Sigmoid colon (tissue), 7 donors: ENCODE measurements around the gene BIN2. TPM values are rescaled to one million over a fixed set of nuclear protein-coding genes. Genes with fewer than 3 reads are reported as not detected.

Experiments
- DNase-seq: peaks from one replicate; pipeline ENCODE4 v3.0.0-alpha.2; 2019
- H3K27ac ChIP-seq, 4 donors: fragments of 200-600 bp; sonication (generic); one replicate each; pipeline ENCODE4 v1.5.1; 2016 to 2019; ENCODE audit warnings: mild to moderate bottlenecking in 1 of 4
- H3K27me3 ChIP-seq, 3 donors: fragments of 200-600 bp; sonication (generic); one replicate each; pipeline ENCODE4 v1.5.1; 2019; ENCODE audit warnings: mild to moderate bottlenecking in 1 of 3
- H3K36me3 ChIP-seq, 4 donors: fragments of 200-600 bp; sonication (generic); one replicate each; pipeline ENCODE4 v1.5.1; 2016 to 2019
- H3K4me1 ChIP-seq, 4 donors: fragments of 200-600 bp; sonication (generic); one replicate each; pipeline ENCODE4 v1.5.1; 2017 to 2019
- H3K4me3 ChIP-seq, 4 donors: fragments of 200-600 bp; sonication (generic); one replicate each; pipeline ENCODE4 v1.5.1; 2017 to 2019; ENCODE audit warnings: mild to moderate bottlenecking in 2 of 4, moderate library complexity in 1 of 4
- H3K9me3 ChIP-seq, 4 donors: fragments of 200-600 bp in 3 of 4; sonication (generic) in 3 of 4; one replicate each; pipeline versions ENCODE4 v1.5.1 to v1.6.1; 2013 to 2019
- CTCF ChIP-seq, 4 experiments: fragments of 450-650 bp in 3 of 4; fragments of 200-600 bp in 1 of 4; IDR thresholded peaks; one replicate each; pipeline ENCODE4 v1.5.1; 2016 to 2019; ENCODE audit warnings: antibody characterized with exemption in 4 of 4, mild to moderate bottlenecking in 3 of 4, moderate library complexity in 2 of 4
- EP300 ChIP-seq, 4 donors: sonication (generic); formaldehyde crosslinking; IDR thresholded peaks; one replicate each; pipeline ENCODE4 v1.6.1; 2017; ENCODE audit warnings: antibody characterized with exemption in 4 of 4
- POLR2A ChIP-seq, 2 donors: fragments of 450-650 bp; IDR thresholded peaks; one replicate each; pipeline ENCODE4 v1.6.1; 2016; ENCODE audit warnings: antibody characterized with exemption in 2 of 2, mild to moderate bottlenecking in 2 of 2, moderate library complexity in 2 of 2
- POLR2AphosphoS5 ChIP-seq, 4 donors: sonication (generic); formaldehyde crosslinking; IDR thresholded peaks; one replicate each; pipeline ENCODE4 v1.6.1; 2017; ENCODE audit warnings: antibody characterized with exemption in 4 of 4
- WGBS, 2 donors: extraction: QIAGEN DNeasy Blood & Tissue Kit; methylation state at CpG; one replicate each; pipeline ENCODE4 v1.1.7; 2013; 5-methylcytosine and 5-hydroxymethylcytosine counted together
- intact Hi-C: fragments of 100-400 bp; cut with DNase I; formaldehyde crosslinking; loops from one replicate; pipeline ENCODE4 v1.15.1; 2023
- polyA plus RNA-seq, 3 donors: library from polyadenylated mRNA; stranded (reverse); fragments of 200-250 nt; gene quantifications; one replicate each; pipeline ENCODE4 v1.2.3, GENCODE V29; 2013
- total RNA-seq, 4 donors: library from RNA; depleted of rRNA; stranded (reverse); fragments of >200 nt; gene quantifications; one replicate each; pipeline ENCODE4 v1.1.0, GENCODE V29; 2016
- donor health status: healthy with polysubstance abuse.
- donor health status: Bipolar disorder and iron deficiency.
- donor health status: healthy.

BIN2 gene
- total and polyA plus RNA-seq, 7 donors: 2.3 to 21.2 (median 4.2) TPM

- H3K9me3 ChIP-seq: no peaks in the 10 kb centered on the region
- DNase-seq: no peak
- H3K36me3 ChIP-seq: no peaks in the 10 kb centered on the region
- H3K27ac ChIP-seq: peak overlapping the region in 2 of 4 donors; percentile 8 to 21
- TF ChIP-seq CTCF (IDR thresholded peaks at IDR 0.05) (no peak), EP300 (IDR thresholded peaks at IDR 0.05) (no peak), POLR2AphosphoS5 (IDR thresholded peaks at IDR 0.05) (no peak), POLR2A (IDR thresholded peaks at IDR 0.05) (no peak)
- intact Hi-C loops: no loop called here
- 48 to 82% methylated on average over 7 of the region's 7 CpGs for WGBS, 2 donors
- H3K4me3 ChIP-seq: no peak overlapping the region
- H3K4me1 ChIP-seq: no peaks in the 10 kb centered on the region
- no peaks in the 10 kb centered on the region for H3K27me3 ChIP-seq
These were observed 2.9 kb upstream of the BIN2 start for GRCh38 chr12:51326698-51327439.

GRCh38 chr12:51324953-51325352 lies 979 bp upstream of the BIN2 start:
- no peaks in the 10 kb centered on the region for H3K36me3 ChIP-seq
- 32 to 79% methylated on average over 4 of the region's 4 CpGs for WGBS, 2 donors
- H3K27ac ChIP-seq: no peak overlapping the region
- H3K27me3 ChIP-seq: no peaks in the 10 kb centered on the region
- no peaks in the 10 kb centered on the region for H3K9me3 ChIP-seq
- TF ChIP-seq CTCF (IDR thresholded peaks at IDR 0.05) (no peak), EP300 (IDR thresholded peaks at IDR 0.05) (no peak), POLR2AphosphoS5 (IDR thresholded peaks at IDR 0.05) (no peak), POLR2A (IDR thresholded peaks at IDR 0.05) (no peak)
- H3K4me3 ChIP-seq: no peak overlapping the region
- intact Hi-C loops: no loop called here
- no peaks in the 10 kb centered on the region for H3K4me1 ChIP-seq
- no peak for DNase-seq

GRCh38 chr12:51323317-51323960 lies 535 bp downstream of the BIN2 start:
- DNase-seq: no peak
- Histone ChIP-seq H3K27me3 (no peaks in the 10 kb centered on the region), H3K4me1 (no peaks in the 10 kb centered on the region), H3K4me3 (peak overlapping the region in 3 of 4 donors; percentile 22 to 39 (median 24)), H3K9me3 (no peaks in the 10 kb centered on the region), H3K36me3 (no peaks in the 10 kb centered on the region), H3K27ac (peak overlapping the region; percentile 19 to 57 (median 45))
- no peak for TF ChIP-seq EP300 (IDR thresholded peaks at IDR 0.05)
- no peak for TF ChIP-seq CTCF (IDR thresholded peaks at IDR 0.05)
- no peak for TF ChIP-seq POLR2A (IDR thresholded peaks at IDR 0.05)
- no peak for TF ChIP-seq POLR2AphosphoS5 (IDR thresholded peaks at IDR 0.05)
- intact Hi-C loops: no loop called here
- WGBS, 2 donors: 55 to 85% methylated on average over 15 of the region's 15 CpGs

- H3K9me3 ChIP-seq: no peaks in the 10 kb centered on the region
- no peak for TF ChIP-seq CTCF (IDR thresholded peaks at IDR 0.05)
- no peak for TF ChIP-seq EP300 (IDR thresholded peaks at IDR 0.05)
- no peak for TF ChIP-seq POLR2A (IDR thresholded peaks at IDR 0.05)
- no peak for TF ChIP-seq POLR2AphosphoS5 (IDR thresholded peaks at IDR 0.05)
- intact Hi-C loops: no loop called here
- no peaks in the 10 kb centered on the region for H3K4me1 ChIP-seq
- no peak overlapping the region for H3K27ac ChIP-seq
- no peaks in the 10 kb centered on the region for H3K36me3 ChIP-seq
- no peak for DNase-seq
- no peak overlapping the region for H3K4me3 ChIP-seq
- WGBS, 2 donors: 54 to 86% methylated on average over 5 of the region's 5 CpGs
- no peaks in the 10 kb centered on the region for H3K27me3 ChIP-seq
These were observed 1.5 kb downstream of the BIN2 start for GRCh38 chr12:51322452-51322851.
